H1 (cell line): ENCODE data around the gene SRSF7.

Experiments
- EZH2 ChIP-seq: fragments of 200-600 bp; sonication (generic); IDR thresholded peaks from 2 replicates; pipeline ENCODE4 v1.7.1; 2012; ENCODE audit warnings: low read depth, mild to moderate bottlenecking, moderate library complexity, low read length, inconsistent platforms; ENCODE audit not compliant: severe bottlenecking
- HDAC2 ChIP-seq, 2 experiments: fragments of 300-600 bp in 1 of 2; sonication (generic) in 1 of 2; IDR thresholded peaks; 2 replicates each; pipeline ENCODE4 v1.6.1; 2011 to 2012; ENCODE audit warnings: low read depth in 2 of 2, low read length in 2 of 2, mild to moderate bottlenecking in 2 of 2, moderate library complexity in 2 of 2, borderline replicate concordance in 1 of 2, inconsistent platforms in 1 of 2
- POLR2A ChIP-seq, 2 experiments: IDR thresholded peaks; 1 replicate in 1 of 2; 2 replicates in 1 of 2; pipeline ENCODE4 v1.6.1; 2011; ENCODE audit warnings: low read depth in 2 of 2, low read length in 2 of 2, mild to moderate bottlenecking in 2 of 2; ENCODE audit errors: control extremely low read depth in 1 of 2
- RAD21 ChIP-seq, 2 experiments: IDR thresholded peaks in 1 of 2; conservative IDR thresholded peaks in 1 of 2; 2 replicates each; pipeline ENCODE4 v1.6.1; 2011; ENCODE audit warnings: low read depth in 2 of 2, low read length in 2 of 2, improper control_type of control experiment in 1 of 2, inconsistent platforms in 1 of 2, mild to moderate bottlenecking in 1 of 2, moderate library complexity in 1 of 2
- RFX5 ChIP-seq: IDR thresholded peaks from 2 replicates; pipeline ENCODE4 v1.6.1; 2011; ENCODE audit warnings: low read depth, low read length, improper control_type of control experiment, borderline replicate concordance
- SIX5 ChIP-seq: IDR thresholded peaks from 2 replicates; pipeline ENCODE4 v1.6.1; 2011; ENCODE audit warnings: mild to moderate bottlenecking, low read depth, low read length
- TCF12 ChIP-seq: IDR thresholded peaks from 2 replicates; pipeline ENCODE4 v1.6.1; 2011; ENCODE audit warnings: low read depth, mild to moderate bottlenecking, low read length
- ZNF274 ChIP-seq: IDR thresholded peaks from 2 replicates; pipeline ENCODE4 v1.7.0; 2012; ENCODE audit warnings: low read length, borderline replicate concordance; ENCODE audit errors: extremely low read depth
- TF ChIP-seq, protein P1 (sequence below): IDR thresholded peaks from 2 replicates; pipeline ENCODE4 v1.6.1; 2012; ENCODE audit warnings: inconsistent platforms
- TF ChIP-seq, protein P2 (sequence below): IDR thresholded peaks from 2 replicates; pipeline ENCODE4 v1.6.1; 2012; ENCODE audit warnings: low read length, inconsistent platforms
- TF ChIP-seq, protein P3 (sequence below), 3 experiments: IDR thresholded peaks; 1 replicate in 2 of 3; 2 replicates in 1 of 3; pipeline versions ENCODE4 v1.5.1 to v1.6.1; 2011; ENCODE audit warnings: low read length in 3 of 3, mild to moderate bottlenecking in 3 of 3, inconsistent platforms in 2 of 3, low read depth in 1 of 3, moderate library complexity in 1 of 3; ENCODE audit not compliant: insufficient read depth in 1 of 3; ENCODE audit errors: control extremely low read depth in 1 of 3

DNA sequence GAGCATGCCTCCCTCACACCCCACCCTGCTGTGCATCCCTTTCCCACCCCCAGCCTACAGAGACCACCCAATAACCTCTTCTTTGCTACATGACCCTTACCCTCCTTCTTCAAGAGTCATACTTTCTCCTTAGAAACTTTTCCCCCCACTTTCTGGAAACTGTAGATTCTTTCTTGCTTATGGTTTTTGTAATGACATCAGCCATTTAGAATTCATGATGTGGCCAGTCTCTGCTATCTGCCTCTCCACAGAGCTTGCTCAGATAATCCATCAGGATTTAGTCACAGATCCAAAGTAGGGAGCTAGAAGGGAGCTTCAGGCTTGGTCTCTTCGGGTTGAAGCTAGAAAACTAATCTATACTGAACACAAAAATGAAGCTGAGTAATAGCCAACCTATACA is 48.7 kb downstream of the SRSF7 start:
- TF ChIP-seq EZH2 (no peak), POLR2A (IDR thresholded peaks at IDR 0.05; ENCODE audit: control extremely low read depth in 1 of 2, low read depth in 2 of 2, low read length in 2 of 2) (no peak), ZNF274 (no peak), RFX5 (no peak), RAD21 (IDR thresholded peaks at IDR 0.05 in 1 of 2, conservative IDR thresholded peaks at IDR 0.05 in 1 of 2; ENCODE audit: low read depth in 2 of 2, low read length in 2 of 2) (no peak), SIX5 (no peak), HDAC2 (IDR thresholded peaks at IDR 0.05; ENCODE audit: borderline replicate concordance in 1 of 2, low read depth in 2 of 2, low read length in 2 of 2) (no peak), TCF12 (no peak)
- TF ChIP-seq, protein P1, sequence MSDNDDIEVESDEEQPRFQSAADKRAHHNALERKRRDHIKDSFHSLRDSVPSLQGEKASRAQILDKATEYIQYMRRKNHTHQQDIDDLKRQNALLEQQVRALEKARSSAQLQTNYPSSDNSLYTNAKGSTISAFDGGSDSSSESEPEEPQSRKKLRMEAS: no peak
- TF ChIP-seq, protein P2, sequence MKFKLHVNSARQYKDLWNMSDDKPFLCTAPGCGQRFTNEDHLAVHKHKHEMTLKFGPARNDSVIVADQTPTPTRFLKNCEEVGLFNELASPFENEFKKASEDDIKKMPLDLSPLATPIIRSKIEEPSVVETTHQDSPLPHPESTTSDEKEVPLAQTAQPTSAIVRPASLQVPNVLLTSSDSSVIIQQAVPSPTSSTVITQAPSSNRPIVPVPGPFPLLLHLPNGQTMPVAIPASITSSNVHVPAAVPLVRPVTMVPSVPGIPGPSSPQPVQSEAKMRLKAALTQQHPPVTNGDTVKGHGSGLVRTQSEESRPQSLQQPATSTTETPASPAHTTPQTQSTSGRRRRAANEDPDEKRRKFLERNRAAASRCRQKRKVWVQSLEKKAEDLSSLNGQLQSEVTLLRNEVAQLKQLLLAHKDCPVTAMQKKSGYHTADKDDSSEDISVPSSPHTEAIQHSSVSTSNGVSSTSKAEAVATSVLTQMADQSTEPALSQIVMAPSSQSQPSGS: no peak
- TF ChIP-seq, protein P3, sequence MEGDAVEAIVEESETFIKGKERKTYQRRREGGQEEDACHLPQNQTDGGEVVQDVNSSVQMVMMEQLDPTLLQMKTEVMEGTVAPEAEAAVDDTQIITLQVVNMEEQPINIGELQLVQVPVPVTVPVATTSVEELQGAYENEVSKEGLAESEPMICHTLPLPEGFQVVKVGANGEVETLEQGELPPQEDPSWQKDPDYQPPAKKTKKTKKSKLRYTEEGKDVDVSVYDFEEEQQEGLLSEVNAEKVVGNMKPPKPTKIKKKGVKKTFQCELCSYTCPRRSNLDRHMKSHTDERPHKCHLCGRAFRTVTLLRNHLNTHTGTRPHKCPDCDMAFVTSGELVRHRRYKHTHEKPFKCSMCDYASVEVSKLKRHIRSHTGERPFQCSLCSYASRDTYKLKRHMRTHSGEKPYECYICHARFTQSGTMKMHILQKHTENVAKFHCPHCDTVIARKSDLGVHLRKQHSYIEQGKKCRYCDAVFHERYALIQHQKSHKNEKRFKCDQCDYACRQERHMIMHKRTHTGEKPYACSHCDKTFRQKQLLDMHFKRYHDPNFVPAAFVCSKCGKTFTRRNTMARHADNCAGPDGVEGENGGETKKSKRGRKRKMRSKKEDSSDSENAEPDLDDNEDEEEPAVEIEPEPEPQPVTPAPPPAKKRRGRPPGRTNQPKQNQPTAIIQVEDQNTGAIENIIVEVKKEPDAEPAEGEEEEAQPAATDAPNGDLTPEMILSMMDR (IDR thresholded peaks at IDR 0.05; ENCODE audit: control extremely low read depth in 1 of 3, insufficient read depth in 1 of 3, low read depth in 1 of 3, low read length in 3 of 3): no peak
